GM21423 (cell line): Measurements from ENCODE around the gene HOXD13.

Experiments used
- ATAC-seq: cut with Tn5 transposase; IDR thresholded peaks from one replicate; pipeline ENCODE4 v1.9.1; 2021; ENCODE audit warnings: mild to moderate bottlenecking, moderate library complexity; ENCODE audit not compliant: unreplicated experiment

HOXD13 gene

GRCh38 chr2:176130957-176131847 is 38.7 kb downstream of the HOXD13 start:
- ATAC-seq = no peak

GRCh38 chr2:176131848-176132158 is 39.3 kb downstream of the HOXD13 start:
- no peak for ATAC-seq

- ATAC-seq = no peak
Measured at GRCh38 chr2:176132205-176133171, 40.0 kb downstream of the HOXD13 start.

- no peak for ATAC-seq
Measured at GRCh38 chr2:176133389-176133788, 40.9 kb downstream of the HOXD13 start.

- no peak for ATAC-seq
Measured at GRCh38 chr2:176134035-176134434, 41.5 kb downstream of the HOXD13 start.

DNA sequence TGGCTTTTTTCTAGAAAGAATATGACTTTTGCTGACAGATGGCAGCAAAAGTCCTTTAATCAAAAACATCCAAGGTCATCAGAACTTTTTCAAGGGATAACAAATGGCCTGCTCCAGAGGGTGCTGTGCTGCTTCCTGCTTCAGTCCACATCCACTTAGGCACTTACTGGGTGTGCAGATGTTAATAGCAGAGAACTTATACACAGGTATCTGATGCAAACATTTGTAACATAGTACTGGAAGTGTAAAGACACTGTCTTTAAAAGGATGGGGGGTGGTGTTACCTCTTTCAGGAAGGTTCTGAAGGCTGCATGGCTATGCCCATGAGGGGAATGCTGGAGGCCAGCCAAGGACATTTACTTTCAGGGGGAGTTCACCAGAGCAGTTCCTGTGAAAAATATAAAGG is 42.5 kb downstream of the HOXD13 start:
- no peak for ATAC-seq

DNA sequence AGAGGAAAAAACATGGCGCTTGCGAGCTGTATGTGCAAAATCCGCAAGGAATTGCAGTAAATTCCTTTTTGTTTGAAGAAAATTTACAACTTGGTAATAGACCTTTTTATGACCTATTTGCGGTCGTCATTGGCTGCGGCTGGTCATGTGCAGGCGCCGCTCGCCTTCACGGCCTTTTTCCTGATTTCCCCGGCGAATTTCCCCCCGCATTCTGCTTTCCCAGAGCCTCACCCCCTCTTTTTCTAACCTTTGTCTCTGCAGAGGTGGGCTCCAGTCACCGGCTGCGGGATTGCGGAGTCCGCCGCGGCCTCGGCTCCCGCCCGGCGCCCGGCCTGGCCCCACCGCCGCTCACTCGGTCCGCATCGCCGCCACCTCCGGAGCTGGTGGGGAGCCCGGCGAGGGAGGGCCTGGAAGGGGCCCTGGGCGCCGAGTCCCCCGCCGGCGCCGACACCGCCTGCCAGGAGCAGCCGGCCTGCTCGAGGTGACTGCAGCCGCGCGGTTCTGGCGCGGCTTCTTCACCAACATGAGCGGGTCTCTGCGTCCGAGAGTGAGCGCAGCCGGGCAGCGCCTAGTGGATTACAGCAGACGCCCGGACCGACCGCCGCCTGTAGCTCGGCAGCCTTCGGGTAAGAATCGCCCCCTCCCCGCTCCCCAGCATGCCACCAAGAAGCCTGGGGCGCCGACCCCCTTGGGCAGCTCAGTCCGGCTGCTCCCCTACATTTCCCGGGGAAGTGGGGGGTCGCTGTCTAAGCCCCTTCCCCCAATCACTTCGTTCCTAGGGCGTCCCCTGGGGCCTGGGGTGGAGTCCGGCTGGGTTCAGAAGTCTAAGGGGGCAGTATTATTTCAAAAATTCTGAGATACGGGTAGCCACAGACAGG is 44.1 kb downstream of the HOXD13 start:
- ATAC-seq = no peak

- ATAC-seq = no peak
Measured at GRCh38 chr2:176137252-176137580, 44.7 kb downstream of the HOXD13 start.

DNA sequence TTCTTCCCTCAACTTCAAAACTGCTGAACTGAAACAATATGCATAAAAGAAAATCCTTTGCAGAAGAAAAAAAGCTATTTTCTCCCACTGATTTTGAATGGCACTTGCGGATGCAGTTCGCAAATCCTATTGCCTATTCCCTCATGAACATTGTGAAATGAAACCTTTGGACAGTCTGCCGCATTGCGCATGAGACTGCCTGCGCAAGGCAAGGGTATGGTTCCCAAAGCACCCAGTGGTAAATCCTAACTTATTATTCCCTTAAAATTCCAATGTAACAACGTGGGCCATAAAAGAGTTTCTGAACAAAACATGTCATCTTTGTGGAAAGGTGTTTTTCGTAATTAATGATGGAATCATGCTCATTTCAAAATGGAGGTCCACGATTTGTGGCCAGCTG is 45.4 kb downstream of the HOXD13 start:
- no peak for ATAC-seq

- no peak for ATAC-seq
Measured at GRCh38 chr2:176138526-176138922, 46.0 kb downstream of the HOXD13 start.

DNA sequence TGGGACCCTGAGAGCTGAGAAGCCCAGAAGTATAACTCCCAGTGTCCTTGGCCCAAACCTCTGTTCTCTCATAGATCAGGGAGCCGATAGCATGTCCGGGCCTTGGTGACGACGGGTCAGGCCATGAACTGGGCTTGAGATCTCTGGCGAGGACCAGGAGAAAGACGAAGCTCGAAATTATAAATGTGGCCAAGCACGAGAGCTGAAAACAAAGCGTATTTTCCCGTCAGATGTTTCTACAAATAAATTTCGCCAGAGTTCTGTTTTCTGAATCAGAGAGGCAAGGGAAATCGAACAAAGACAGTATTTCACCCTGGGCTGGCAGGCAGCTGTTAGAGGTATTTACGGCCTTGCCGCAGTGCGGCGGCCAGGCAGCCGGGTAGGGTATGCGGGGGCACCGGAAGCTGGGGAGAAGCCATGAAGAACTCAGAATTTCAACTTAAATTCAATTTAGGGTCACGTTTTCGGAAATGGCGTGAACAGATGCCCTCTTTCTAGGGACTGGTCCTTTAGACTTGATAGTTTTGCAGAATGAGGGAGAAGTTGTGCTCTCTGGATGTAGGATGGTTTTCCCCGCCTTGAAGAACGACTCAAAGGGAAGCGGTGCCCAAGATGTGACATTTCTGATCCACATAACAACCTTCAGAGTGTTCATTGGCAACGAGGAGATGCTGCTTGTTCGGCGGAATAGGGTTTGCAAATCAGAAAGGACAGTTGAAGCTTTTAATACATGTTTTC is 46.6 kb downstream of the HOXD13 start:
- no peak for ATAC-seq

GRCh38 chr2:176139661-176140512 is 47.4 kb downstream of the HOXD13 start:
- ATAC-seq = no peak

DNA sequence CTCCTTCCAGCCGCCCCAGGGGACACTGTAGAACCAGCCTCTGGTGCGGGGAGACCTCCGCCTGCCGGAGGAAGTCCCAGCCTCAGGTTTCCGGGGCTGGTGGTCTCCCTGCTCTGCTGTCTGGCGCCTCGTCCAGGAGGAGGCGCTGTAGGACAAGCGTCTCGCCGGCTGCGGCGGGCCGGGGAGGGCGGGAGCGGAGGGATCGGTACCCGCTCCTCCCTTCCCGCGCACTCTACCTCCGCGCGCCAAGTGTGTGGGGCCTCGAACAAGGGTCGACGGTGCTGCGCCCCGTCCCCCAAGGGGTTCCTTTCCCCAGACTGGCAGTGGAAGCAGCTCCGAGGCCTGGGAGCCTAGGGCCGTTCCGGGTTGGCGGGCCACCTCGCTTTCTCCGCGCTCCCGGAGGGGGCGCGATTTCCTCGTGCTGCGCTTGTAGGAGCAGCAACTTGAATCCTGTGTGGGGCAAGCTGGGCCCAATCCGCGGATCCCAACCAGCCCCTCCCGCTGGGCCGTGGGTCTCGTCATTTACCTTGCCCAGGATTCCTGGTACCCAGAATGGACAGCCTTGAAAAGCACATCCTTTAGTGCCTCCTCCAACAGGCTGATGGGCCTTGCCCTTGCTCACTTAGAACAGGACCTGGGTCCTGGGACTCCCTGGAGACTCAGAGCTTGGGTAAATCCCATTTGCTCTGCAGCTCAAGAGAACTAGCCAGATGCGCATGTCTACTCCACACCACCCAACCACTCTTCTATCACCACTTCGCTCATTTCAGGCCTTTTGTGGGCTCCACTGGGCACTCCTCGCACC is 48.2 kb downstream of the HOXD13 start:
- ATAC-seq = peak; percentile 91

GRCh38 chr2:176142281-176142680 is 49.8 kb downstream of the HOXD13 start:
- no peak for ATAC-seq
